Nephron progenitor cell (in vitro differentiated cells): ENCODE data around the gene PIP4K2B.
A peak's percentile ranks its signal among the peaks of the same experiment; 100 is the strongest.

Experiments
- DNase-seq: peaks from one replicate; pipeline ENCODE4 v3.0.0; 2021
- H3K27ac Mint-ChIP-seq: 2 replicates; pipeline ENCODE4 v1.8.0; 2021; ENCODE audit warnings: mild to moderate bottlenecking, moderate library complexity, mixed read lengths
- H3K27me3 Mint-ChIP-seq: 2 replicates; pipeline ENCODE4 v1.8.0; 2021; ENCODE audit warnings: mild to moderate bottlenecking, low read depth, mixed read lengths; ENCODE audit not compliant: poor library complexity
- H3K36me3 Mint-ChIP-seq: 2 replicates; pipeline ENCODE4 v1.8.0; 2021; ENCODE audit warnings: low read depth, mixed read lengths
- H3K4me1 Mint-ChIP-seq: 2 replicates; pipeline ENCODE4 v1.8.0; 2021; ENCODE audit warnings: mixed read lengths
- H3K4me3 Mint-ChIP-seq: 2 replicates; pipeline ENCODE4 v1.8.0; 2021; ENCODE audit warnings: mild to moderate bottlenecking, moderate library complexity, mixed read lengths
- H3K9me3 Mint-ChIP-seq: 2 replicates; pipeline ENCODE4 v1.8.0; 2021; ENCODE audit warnings: mild to moderate bottlenecking, moderate library complexity, mixed read lengths
- TF ChIP-seq, protein P1 (sequence below): fragments of 200-600 bp; sonication (generic); IDR thresholded peaks from 2 replicates; pipeline ENCODE4 v1.5.0; 2021; ENCODE audit warnings: antibody characterized with exemption

Gene PIP4K2B

DNA sequence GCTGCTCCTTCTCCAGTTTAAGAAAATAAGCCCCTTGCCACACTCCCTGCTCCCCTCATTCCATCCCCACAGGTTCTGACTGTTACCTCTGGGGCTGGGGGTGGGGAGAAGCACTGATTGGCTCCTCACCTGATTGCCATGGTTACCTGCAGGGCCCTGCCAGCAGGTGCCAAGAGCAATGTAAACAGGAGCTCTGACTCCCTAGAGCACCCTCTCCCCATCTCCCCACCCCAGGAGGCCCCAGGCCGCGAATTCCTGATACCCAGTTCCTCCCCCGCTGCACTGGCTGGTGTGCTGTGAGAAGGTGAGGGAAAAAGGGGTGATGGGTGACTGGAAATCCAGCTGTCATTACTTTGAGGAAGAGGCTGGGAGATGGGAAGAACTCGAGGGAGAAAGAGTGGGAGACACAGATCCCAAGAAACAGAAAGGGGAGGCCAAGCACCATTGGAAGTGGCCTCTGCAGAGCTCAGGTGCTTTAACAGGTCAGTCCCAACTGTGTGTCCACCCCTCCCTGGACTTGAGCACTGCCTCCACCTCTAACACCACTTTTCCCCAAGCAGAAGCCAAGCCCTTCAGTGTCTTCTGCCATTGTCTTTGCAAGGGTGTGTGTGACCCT is 55.7 kb downstream of the PIP4K2B start:
- Mint-ChIP-seq H3K27ac (peak overlapping the region; percentile 71), H3K4me1 (peaks cover 65% of the 10 kb centered on the region), H3K36me3 (peaks cover 24% of the 10 kb centered on the region), H3K27me3 (no peaks in the 10 kb centered on the region), H3K4me3 (peak overlapping the region; percentile 53), H3K9me3 (no peaks in the 10 kb centered on the region)
- no peak for DNase-seq
- TF ChIP-seq, protein P1, sequence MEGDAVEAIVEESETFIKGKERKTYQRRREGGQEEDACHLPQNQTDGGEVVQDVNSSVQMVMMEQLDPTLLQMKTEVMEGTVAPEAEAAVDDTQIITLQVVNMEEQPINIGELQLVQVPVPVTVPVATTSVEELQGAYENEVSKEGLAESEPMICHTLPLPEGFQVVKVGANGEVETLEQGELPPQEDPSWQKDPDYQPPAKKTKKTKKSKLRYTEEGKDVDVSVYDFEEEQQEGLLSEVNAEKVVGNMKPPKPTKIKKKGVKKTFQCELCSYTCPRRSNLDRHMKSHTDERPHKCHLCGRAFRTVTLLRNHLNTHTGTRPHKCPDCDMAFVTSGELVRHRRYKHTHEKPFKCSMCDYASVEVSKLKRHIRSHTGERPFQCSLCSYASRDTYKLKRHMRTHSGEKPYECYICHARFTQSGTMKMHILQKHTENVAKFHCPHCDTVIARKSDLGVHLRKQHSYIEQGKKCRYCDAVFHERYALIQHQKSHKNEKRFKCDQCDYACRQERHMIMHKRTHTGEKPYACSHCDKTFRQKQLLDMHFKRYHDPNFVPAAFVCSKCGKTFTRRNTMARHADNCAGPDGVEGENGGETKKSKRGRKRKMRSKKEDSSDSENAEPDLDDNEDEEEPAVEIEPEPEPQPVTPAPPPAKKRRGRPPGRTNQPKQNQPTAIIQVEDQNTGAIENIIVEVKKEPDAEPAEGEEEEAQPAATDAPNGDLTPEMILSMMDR, result no peak

DNA sequence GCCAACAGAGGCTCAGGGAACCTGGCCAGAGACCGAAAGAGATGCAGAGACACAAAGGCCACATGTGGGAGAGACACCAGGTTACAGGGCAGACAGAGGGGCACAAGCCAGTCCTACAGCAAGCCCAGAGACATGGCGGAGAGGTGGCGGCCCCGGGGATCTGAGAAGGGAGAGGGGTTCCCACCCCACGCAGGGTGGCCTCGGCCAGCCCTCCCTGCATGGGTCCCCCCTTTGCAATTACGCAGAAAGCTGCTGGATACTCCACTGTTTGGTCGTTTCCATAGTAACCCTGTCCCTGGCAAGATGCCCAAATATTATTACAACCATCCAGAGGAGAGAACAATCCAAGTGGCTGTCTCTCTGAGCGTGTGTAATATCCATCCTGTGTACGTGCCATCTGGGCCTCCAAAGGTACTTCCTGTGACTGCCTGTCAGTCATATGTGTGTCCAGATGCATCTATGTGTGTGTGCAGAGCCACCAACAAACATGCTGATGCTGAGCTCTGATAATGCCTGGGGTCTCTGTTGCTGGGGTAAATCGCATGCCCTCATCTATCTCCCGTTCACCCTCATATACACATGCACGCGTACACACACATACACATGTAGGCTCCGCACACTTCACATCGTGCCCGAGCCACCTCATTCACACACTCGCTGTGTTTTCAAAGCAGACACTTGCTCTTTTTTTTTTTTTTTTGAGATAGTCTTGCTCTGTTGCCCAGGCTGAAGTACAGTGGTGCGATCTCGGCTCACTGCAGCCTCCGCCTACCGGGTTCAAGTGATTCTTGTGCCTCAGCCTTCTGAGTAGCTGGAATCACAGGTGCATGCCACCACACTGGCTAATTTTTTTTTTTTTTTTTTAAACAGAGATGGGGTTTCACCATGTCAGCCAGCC is 56.7 kb downstream of the PIP4K2B start:
- Mint-ChIP-seq H3K4me1 (peaks cover 65% of the 10 kb centered on the region), H3K4me3 (no peak overlapping the region)
- no peak for DNase-seq

DNA sequence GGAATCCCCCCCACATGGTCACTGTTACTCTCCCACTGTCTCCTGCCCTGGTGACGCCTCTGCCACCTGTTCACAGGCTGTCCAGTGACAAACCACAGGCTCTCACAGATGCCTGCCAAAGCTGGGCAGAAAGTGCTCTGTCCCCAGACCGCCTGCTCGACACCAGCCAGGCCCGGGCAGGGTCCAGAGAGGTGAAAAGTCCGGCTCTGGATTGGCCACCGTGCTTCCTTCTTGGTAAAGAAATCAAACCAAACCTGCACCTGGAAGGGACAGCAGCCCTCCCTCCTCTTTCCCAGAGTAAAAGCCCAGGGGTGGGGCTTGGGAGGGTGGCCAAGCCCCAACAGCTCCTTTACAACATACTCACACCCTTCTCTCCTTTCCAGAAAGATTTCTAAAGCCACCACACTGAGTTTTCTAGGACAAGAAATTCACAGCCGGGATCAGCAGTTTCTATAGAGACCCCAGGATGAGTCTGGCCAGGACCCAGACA is 57.4 kb downstream of the PIP4K2B start:
- TF ChIP-seq, protein P1, result no peak
- Mint-ChIP-seq H3K27ac (peak overlapping the region; percentile 44), H3K27me3 (no peaks in the 10 kb centered on the region), H3K9me3 (no peaks in the 10 kb centered on the region), H3K36me3 (peaks cover 33% of the 10 kb centered on the region), H3K4me3 (no peak overlapping the region), H3K4me1 (peaks cover 64% of the 10 kb centered on the region)
- DNase-seq, result no peak

More for the DNA sequence above, 56.7 kb downstream of the PIP4K2B start:
- Mint-ChIP-seq H3K9me3 (no peaks in the 10 kb centered on the region), H3K27me3 (no peaks in the 10 kb centered on the region), H3K36me3 (peaks cover 33% of the 10 kb centered on the region), H3K27ac (no peak overlapping the region)
- TF ChIP-seq, protein P1, result no peak

DNA sequence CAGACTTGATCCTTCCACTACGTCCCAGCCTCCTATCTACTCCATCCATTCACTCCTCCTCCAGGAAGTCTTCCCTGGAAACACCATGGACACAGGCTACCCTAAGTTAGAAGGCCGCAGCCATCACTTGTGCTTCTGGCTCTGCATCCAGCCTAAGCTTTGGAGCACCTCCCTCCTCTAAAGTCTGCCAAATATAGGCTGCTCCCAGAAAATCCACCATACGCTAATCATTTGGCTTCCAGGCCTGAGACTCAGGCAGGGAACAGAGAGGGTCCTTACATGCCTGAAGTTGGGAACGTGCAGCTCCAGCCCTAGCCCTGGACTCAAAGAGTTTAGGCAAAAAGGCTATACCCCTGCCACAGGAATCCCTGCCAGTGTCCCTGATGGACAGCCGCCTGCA is 57.9 kb downstream of the PIP4K2B start:
- TF ChIP-seq, protein P1, result no peak
- Mint-ChIP-seq H3K4me1 (peaks cover 59% of the 10 kb centered on the region), H3K27me3 (no peaks in the 10 kb centered on the region), H3K27ac (peak overlapping the region; percentile 83), H3K4me3 (no peak overlapping the region), H3K36me3 (peaks cover 33% of the 10 kb centered on the region), H3K9me3 (no peaks in the 10 kb centered on the region)
- no peak for DNase-seq

DNA sequence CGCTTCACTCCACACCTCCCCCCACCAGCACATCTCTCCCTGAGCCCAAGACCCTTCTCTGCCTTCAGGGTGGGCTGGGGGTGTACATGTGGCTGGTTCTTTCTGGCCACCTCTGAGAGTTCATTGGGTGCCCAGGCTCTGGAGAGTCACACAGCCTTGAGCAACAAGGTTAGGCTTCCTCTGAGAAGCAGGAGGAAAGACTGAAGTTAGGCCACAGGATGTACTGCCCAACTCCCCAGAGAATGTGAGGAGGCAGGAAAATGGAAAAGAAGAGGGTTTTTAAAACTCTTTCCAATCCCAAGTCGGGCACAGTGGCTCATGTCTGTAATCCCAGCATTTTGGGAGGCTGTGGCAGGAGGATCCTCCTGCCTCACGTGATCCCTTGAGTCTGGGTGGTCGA is 58.5 kb downstream of the PIP4K2B start:
- no peak overlapping the region for H3K27ac Mint-ChIP-seq
- no peak for DNase-seq
- no peaks in the 10 kb centered on the region for H3K27me3 Mint-ChIP-seq
- H3K36me3 Mint-ChIP-seq, result peaks cover 33% of the 10 kb centered on the region
- H3K9me3 Mint-ChIP-seq, result no peaks in the 10 kb centered on the region
- H3K4me3 Mint-ChIP-seq, result no peak overlapping the region
- TF ChIP-seq, protein P1, result no peak
- peaks cover 53% of the 10 kb centered on the region for H3K4me1 Mint-ChIP-seq
